Trophoblast cell (in vitro differentiated cells and primary cell): ENCODE measurements around the gene TNNI2.
"Not testable (repeated sequence)": the region's sequence is repeated elsewhere in the genome, so short reads cannot be mapped to it uniquely, and the experiment has no call there.

ENCODE experiments used
- DNase-seq, 2 donors: peaks; one replicate each; pipeline ENCODE4 v3.0.0-alpha.2; 2016
- H2AFZ ChIP-seq: 2 replicates; pipeline ENCODE4 v1.6.1; 2013; ENCODE audit warnings: low read length, moderate library complexity, mild to moderate bottlenecking; ENCODE audit not compliant: insufficient read depth, poor library complexity
- H2AK5ac ChIP-seq: 2 replicates; pipeline ENCODE4 v1.6.1; 2013; ENCODE audit warnings: mild to moderate bottlenecking, low read length
- H2BK120ac ChIP-seq: 2 replicates; pipeline ENCODE4 v1.6.1; 2013; ENCODE audit warnings: low read length, mild to moderate bottlenecking, moderate library complexity; ENCODE audit not compliant: insufficient read depth, poor library complexity
- H2BK12ac ChIP-seq: 2 replicates; pipeline ENCODE4 v1.6.1; 2013; ENCODE audit warnings: mild to moderate bottlenecking, low read length, moderate library complexity
- H2BK5ac ChIP-seq: 2 replicates; pipeline ENCODE4 v1.6.1; 2013; ENCODE audit warnings: low read length, low read depth, moderate library complexity, mild to moderate bottlenecking; ENCODE audit not compliant: poor library complexity
- H3K14ac ChIP-seq: 2 replicates; pipeline ENCODE4 v1.6.1; 2013; ENCODE audit warnings: mild to moderate bottlenecking, low read length
- H3K18ac ChIP-seq: 2 replicates; pipeline ENCODE4 v1.6.1; 2013; ENCODE audit warnings: mild to moderate bottlenecking, low read length
- H3K23ac ChIP-seq: 2 replicates; pipeline ENCODE4 v1.6.1; 2013; ENCODE audit warnings: low read length
- H3K27ac ChIP-seq: 2 replicates; pipeline ENCODE4 v1.5.1; 2013; ENCODE audit warnings: low read depth, mild to moderate bottlenecking, inconsistent platforms, low read length, moderate library complexity
- H3K27me3 ChIP-seq: 2 replicates; pipeline ENCODE4 v1.6.1; 2013; ENCODE audit warnings: inconsistent platforms, mild to moderate bottlenecking, low read length, moderate library complexity; ENCODE audit not compliant: insufficient read depth
- H3K36me3 ChIP-seq, 2 experiments: 1 replicate in 1 of 2; 2 replicates in 1 of 2; pipeline ENCODE4 v1.6.1; 2013; ENCODE audit warnings: low read length in 2 of 2, mild to moderate bottlenecking in 2 of 2, moderate library complexity in 1 of 2; ENCODE audit not compliant: insufficient read depth in 2 of 2, control insufficient read depth in 1 of 2
- H3K4ac ChIP-seq: 2 replicates; pipeline ENCODE4 v1.6.1; 2013; ENCODE audit warnings: low read depth, mild to moderate bottlenecking, low read length, moderate library complexity
- H3K4me1 ChIP-seq, 2 experiments: 1 replicate in 1 of 2; 2 replicates in 1 of 2; pipeline ENCODE4 v1.6.1; 2013; ENCODE audit warnings: low read length in 2 of 2, mild to moderate bottlenecking in 2 of 2, moderate library complexity in 1 of 2; ENCODE audit not compliant: insufficient read depth in 2 of 2, control insufficient read depth in 1 of 2
- H3K4me2 ChIP-seq: 2 replicates; pipeline ENCODE4 v1.6.1; 2013; ENCODE audit warnings: inconsistent platforms, mild to moderate bottlenecking, low read length, moderate library complexity
- H3K4me3 ChIP-seq: 2 replicates; pipeline ENCODE4 v1.5.1; 2013; ENCODE audit warnings: mild to moderate bottlenecking, low read depth, low read length, inconsistent platforms
- H3K79me1 ChIP-seq: one replicate; pipeline ENCODE4 v1.6.1; 2013; ENCODE audit warnings: low read length
- H3K79me2 ChIP-seq: 2 replicates; pipeline ENCODE4 v1.6.1; 2013; ENCODE audit warnings: low read length, mild to moderate bottlenecking; ENCODE audit not compliant: control insufficient read depth, insufficient read depth, poor library complexity
- H3K9ac ChIP-seq: 2 replicates; pipeline ENCODE4 v1.6.1; 2013; ENCODE audit warnings: mild to moderate bottlenecking, low read length
- H3K9me3 ChIP-seq: 2 replicates; pipeline ENCODE4 v1.6.1; 2013; ENCODE audit warnings: low read depth, mild to moderate bottlenecking, control low read depth, inconsistent platforms, low read length; ENCODE audit not compliant: insufficient read depth
- H4K12ac ChIP-seq: 2 replicates; pipeline ENCODE4 v1.6.1; 2013; ENCODE audit warnings: low read depth, mild to moderate bottlenecking, low read length, moderate library complexity
- H4K8ac ChIP-seq: 2 replicates; pipeline ENCODE4 v1.6.1; 2013; ENCODE audit warnings: low read depth, mild to moderate bottlenecking, low read length, moderate library complexity
- H4K91ac ChIP-seq: one replicate; pipeline ENCODE4 v1.6.1; 2013; ENCODE audit warnings: low read depth, mild to moderate bottlenecking, low read length, moderate library complexity
- WGBS: extraction: QIAGEN DNeasy Blood & Tissue Kit; methylation state at CpG from one replicate; pipeline ENCODE4 v1.1.7; 2013; ENCODE audit warnings: missing lambda C conversion rate; ENCODE audit not compliant: insufficient read length, insufficient coverage; ENCODE audit errors: extremely low coverage; 5-methylcytosine and 5-hydroxymethylcytosine counted together

TNNI2 gene

GRCh38 chr11:1875093-1875850 is 36.5 kb downstream of the TNNI2 start:
- Histone ChIP-seq H4K8ac (no peak overlapping the region), H3K4ac (no peak overlapping the region), H3K79me2 (peaks cover 3% of the 10 kb centered on the region), H3K4me2 (no peak overlapping the region), H3K27ac (no peak overlapping the region), H3K4me3 (no peak overlapping the region), H4K91ac (peak overlapping the region; percentile 90), H3K14ac (no peak overlapping the region), H3K9ac (no peak overlapping the region), H3K36me3 (no peaks in the 10 kb centered on the region), H2BK12ac (no peak overlapping the region), H3K9me3 (no peaks in the 10 kb centered on the region), H3K4me1 (peaks cover 19% of the 10 kb centered on the region in 2 experiments), H3K27me3 (no peaks in the 10 kb centered on the region), H2AFZ (no peak overlapping the region), H2AK5ac (peak overlapping the region; percentile 9), H3K23ac (no peak overlapping the region), H2BK5ac (no peak overlapping the region), H3K79me1 (peaks cover 26% of the 10 kb centered on the region), H3K18ac (no peak overlapping the region), H2BK120ac (no peak overlapping the region), H4K12ac (no peak overlapping the region)
- no CpG with 5 or more reads among the region's 28 CpGs for WGBS
- no peak for DNase-seq

- H3K9me3 ChIP-seq, H3K79me2 ChIP-seq, H3K36me3 ChIP-seq, H3K9ac ChIP-seq, H4K12ac ChIP-seq, H3K23ac ChIP-seq, H2AFZ ChIP-seq, H3K4me2 ChIP-seq, DNase-seq, H3K27me3 ChIP-seq, H3K4me3 ChIP-seq: not testable (repeated sequence)
- Histone ChIP-seq H2AK5ac (peak overlapping the region; percentile 87), H4K8ac (peak overlapping the region; percentile 5), H3K79me1 (peaks cover 30% of the 10 kb centered on the region), H4K91ac (peak overlapping the region; percentile 90), H2BK120ac (peak overlapping the region; percentile 24), H3K4ac (peak overlapping the region; percentile 41), H3K18ac (peak overlapping the region; percentile 49), H2BK5ac (peak overlapping the region; percentile 46), H3K27ac (peak overlapping the region; percentile 23), H3K4me1 (peaks cover 20 to 21% of the 10 kb centered on the region in 2 experiments), H3K14ac (peak overlapping the region; percentile 4), H2BK12ac (peak overlapping the region; percentile 85)
- no CpG with 5 or more reads among the region's 13 CpGs for WGBS
Measured at GRCh38 chr11:1875851-1876301, 37.1 kb downstream of the TNNI2 start.

- peak overlapping the region; percentile 4 for H3K14ac ChIP-seq
- H2BK120ac ChIP-seq: peak overlapping the region; percentile 24
- H3K4me2 ChIP-seq: no peak overlapping the region
- H4K8ac ChIP-seq: peak overlapping the region; percentile 59
- peak overlapping the region; percentile 46 for H2BK5ac ChIP-seq
- peak overlapping the region; percentile 85 for H2BK12ac ChIP-seq
- no peaks in the 10 kb centered on the region for H3K9me3 ChIP-seq
- no peaks in the 10 kb centered on the region for H3K36me3 ChIP-seq
- H2AK5ac ChIP-seq: peak overlapping the region; percentile 87
- DNase-seq: peak in 1 of 2 donors; percentile 48
- H3K4ac ChIP-seq: peak overlapping the region; percentile 41
- H3K23ac ChIP-seq: no peak overlapping the region
- H3K27me3 ChIP-seq: no peaks in the 10 kb centered on the region
- H4K12ac ChIP-seq: peak overlapping the region; percentile 50
- H3K18ac ChIP-seq: peak overlapping the region; percentile 49
- H2AFZ ChIP-seq: peak overlapping the region; percentile 8
- H3K4me1 ChIP-seq: peaks cover 20 to 21% of the 10 kb centered on the region in 2 experiments
- WGBS: no CpG with 5 or more reads among the region's 26 CpGs
- no peak overlapping the region for H3K9ac ChIP-seq
- peak overlapping the region; percentile 90 for H4K91ac ChIP-seq
- H3K27ac ChIP-seq: peak overlapping the region; percentile 49
- H3K4me3 ChIP-seq: no peak overlapping the region
- H3K79me1 ChIP-seq: peaks cover 34% of the 10 kb centered on the region
- H3K79me2 ChIP-seq: peaks cover 3% of the 10 kb centered on the region
Measured at GRCh38 chr11:1876361-1877063, 37.7 kb downstream of the TNNI2 start.

- Histone ChIP-seq H3K4me3 (no peak overlapping the region), H3K4me2 (no peak overlapping the region), H3K79me1 (peaks cover 34% of the 10 kb centered on the region), H3K4me1 (peaks cover 20 to 21% of the 10 kb centered on the region in 2 experiments), H3K36me3 (no peaks in the 10 kb centered on the region), H3K23ac (no peak overlapping the region), H3K4ac (peak overlapping the region; percentile 3), H2AK5ac (peak overlapping the region; percentile 49), H2BK12ac (peak overlapping the region; percentile 50), H3K9ac (no peak overlapping the region), H3K79me2 (peaks cover 3% of the 10 kb centered on the region), H3K18ac (peak overlapping the region; percentile 34), H2AFZ (no peak overlapping the region), H3K9me3 (no peaks in the 10 kb centered on the region), H3K27me3 (no peaks in the 10 kb centered on the region), H2BK5ac (peak overlapping the region; percentile 44), H3K14ac (peak overlapping the region; percentile 36), H4K12ac (no peak overlapping the region), H4K91ac (peak overlapping the region; percentile 81), H2BK120ac (peak overlapping the region; percentile 38), H3K27ac (no peak overlapping the region), H4K8ac (peak overlapping the region; percentile 34)
- no peak for DNase-seq
- whole genome bisulfite sequencing: no CpG with 5 or more reads among the region's 33 CpGs
Measured at GRCh38 chr11:1877211-1878136, 38.7 kb downstream of the TNNI2 start.
